GM06990 (cell line): ENCODE measurements around the gene KDM6A.

Experiments
- DNase-seq: peaks from one replicate; pipeline ENCODE4 v3.0.0-alpha.2; 2011; ENCODE audit not compliant: insufficient read length; ENCODE audit errors: extremely low read depth
- H3K27me3 ChIP-seq: replicated peaks from 2 replicates; pipeline ENCODE4 v1.6.0; 2011; ENCODE audit warnings: low read length; ENCODE audit not compliant: control insufficient read depth, insufficient read depth
- H3K36me3 ChIP-seq: 2 replicates; pipeline ENCODE4 v1.5.1; 2011; ENCODE audit warnings: low read length; ENCODE audit not compliant: control insufficient read depth, insufficient read depth
- H3K4me3 ChIP-seq: replicated peaks from 2 replicates; pipeline ENCODE4 v1.5.1; 2011; ENCODE audit warnings: low read depth, mild to moderate bottlenecking, control low read depth, low read length
- TF ChIP-seq, protein P1 (sequence below): IDR thresholded peaks from 2 replicates; pipeline ENCODE4 v1.5.1; 2011; ENCODE audit warnings: low read length, control low read depth, mild to moderate bottlenecking, inconsistent platforms; ENCODE audit not compliant: insufficient read depth, poor library complexity, severe bottlenecking

KDM6A gene

DNA sequence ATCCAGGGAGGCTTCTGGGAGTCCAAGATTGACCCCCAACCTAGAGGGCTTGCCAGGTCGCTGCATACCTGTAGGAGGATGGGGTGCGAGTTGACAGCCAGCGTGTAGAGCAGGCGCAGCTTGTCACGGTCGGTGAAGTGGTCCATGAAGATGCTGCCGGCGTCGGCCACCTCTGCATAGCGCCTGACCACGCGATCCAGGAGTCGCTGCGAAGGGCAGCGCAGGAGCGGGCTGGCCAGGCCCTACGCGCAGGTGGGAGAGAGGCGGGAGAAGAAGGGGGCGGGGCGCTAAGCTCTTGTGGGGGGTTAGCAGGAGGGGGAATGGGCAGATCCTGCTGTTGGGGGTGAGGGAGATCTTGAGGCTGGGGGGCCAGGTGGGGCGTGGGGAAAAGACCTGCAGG, 284.7 kb downstream of the KDM6A start:
- TF ChIP-seq, protein P1, sequence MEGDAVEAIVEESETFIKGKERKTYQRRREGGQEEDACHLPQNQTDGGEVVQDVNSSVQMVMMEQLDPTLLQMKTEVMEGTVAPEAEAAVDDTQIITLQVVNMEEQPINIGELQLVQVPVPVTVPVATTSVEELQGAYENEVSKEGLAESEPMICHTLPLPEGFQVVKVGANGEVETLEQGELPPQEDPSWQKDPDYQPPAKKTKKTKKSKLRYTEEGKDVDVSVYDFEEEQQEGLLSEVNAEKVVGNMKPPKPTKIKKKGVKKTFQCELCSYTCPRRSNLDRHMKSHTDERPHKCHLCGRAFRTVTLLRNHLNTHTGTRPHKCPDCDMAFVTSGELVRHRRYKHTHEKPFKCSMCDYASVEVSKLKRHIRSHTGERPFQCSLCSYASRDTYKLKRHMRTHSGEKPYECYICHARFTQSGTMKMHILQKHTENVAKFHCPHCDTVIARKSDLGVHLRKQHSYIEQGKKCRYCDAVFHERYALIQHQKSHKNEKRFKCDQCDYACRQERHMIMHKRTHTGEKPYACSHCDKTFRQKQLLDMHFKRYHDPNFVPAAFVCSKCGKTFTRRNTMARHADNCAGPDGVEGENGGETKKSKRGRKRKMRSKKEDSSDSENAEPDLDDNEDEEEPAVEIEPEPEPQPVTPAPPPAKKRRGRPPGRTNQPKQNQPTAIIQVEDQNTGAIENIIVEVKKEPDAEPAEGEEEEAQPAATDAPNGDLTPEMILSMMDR, result no peak
- Histone ChIP-seq H3K27me3 (no peaks in the 10 kb centered on the region), H3K4me3 (no peak overlapping the region), H3K36me3 (no peaks in the 10 kb centered on the region)
- DNase-seq, result no peak
